GM21381 (cell line): ENCODE results near the gene AARSD1.
"Not testable (repeated sequence)": the region's sequence is repeated elsewhere in the genome, so short reads cannot be mapped to it uniquely, and the experiment has no call there.

Experiments
- ATAC-seq: cut with Tn5 transposase; IDR thresholded peaks from one replicate; pipeline ENCODE4 v1.9.1; 2021; ENCODE audit warnings: mild to moderate bottlenecking, moderate library complexity; ENCODE audit not compliant: unreplicated experiment

Gene AARSD1

DNA sequence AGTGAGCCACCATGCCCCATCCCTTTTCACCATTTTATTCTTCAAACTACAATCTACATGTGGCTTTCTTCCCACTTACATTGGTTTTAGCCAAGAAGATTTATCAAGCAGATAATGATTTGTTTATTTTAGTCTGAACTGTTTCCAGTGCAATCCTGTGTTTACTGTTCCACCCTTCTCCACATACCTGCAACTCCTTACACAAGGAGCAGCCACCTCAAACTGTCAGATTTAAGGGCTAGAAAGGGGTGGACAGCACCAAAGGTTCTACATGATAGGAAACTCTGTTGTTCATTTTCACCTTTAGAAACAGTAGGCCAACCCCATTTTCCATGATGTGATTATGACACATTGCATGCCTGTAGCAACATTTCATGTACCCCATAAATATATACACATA is 18.0 kb upstream of the AARSD1 start:
- no peak for ATAC-seq

DNA sequence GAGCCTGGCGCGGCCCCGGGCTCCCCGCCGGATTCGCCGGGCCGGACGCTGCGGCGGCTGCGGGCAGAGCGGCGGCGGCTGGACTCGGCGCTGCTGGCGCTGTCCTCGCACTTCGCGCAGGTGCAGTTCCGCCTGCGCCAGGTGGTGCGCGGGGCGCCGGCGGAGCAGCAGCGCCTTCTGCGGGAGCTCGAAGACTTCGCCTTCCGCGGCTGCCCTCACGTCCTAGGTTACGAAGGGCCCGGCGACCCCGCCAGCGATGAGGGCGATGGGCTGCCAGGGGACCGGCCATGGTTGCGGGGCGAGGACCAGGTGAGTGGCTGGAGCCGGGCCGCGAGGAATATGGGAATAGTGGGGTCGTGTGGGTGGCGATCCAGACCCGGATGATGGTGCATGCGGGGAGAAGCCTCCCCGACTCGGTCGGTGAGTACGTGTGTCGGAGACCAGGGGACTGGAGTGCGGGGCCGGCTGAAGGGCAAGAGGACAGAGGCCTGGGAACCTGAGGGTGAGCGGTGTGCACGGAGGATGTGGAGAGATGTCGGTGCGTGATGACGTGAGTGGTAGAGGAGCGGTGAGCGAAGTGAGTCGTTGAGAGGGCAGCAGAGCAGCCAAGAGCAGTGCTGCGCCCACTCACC is 16.6 kb upstream of the AARSD1 start:
- peak; percentile 39 for ATAC-seq

DNA sequence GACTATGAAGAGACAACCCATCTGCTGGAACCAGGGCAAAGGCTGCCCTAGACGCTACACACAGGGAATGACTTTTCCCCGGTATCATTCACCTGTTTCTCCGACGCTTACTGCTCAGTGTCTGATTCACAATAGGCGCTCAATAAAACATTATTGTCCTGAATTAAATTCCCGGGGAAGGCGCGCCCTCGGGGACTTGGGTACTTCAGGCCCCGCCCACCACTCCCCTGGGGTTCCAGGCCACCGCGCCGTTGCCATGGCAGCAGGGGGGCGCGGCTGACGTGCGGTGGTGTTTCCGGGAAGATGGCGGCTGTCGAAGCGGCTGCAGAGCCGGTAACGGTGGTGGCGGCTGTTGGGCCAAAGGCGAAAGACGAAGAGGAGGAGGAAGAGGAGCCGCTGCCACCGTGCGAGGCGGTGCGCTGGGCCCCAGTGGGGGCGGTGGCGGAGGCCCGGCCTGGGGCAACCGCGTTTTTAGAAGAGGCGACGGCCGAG is 16.1 kb upstream of the AARSD1 start, which contains the start of gene RUNDC1:
Gene RUNDC1 (plus strand): TSS at position 292 of the 492 bp plus-strand sequence. CDS start 12 bp downstream, at position 304.
- peak; percentile 72 for ATAC-seq

DNA sequence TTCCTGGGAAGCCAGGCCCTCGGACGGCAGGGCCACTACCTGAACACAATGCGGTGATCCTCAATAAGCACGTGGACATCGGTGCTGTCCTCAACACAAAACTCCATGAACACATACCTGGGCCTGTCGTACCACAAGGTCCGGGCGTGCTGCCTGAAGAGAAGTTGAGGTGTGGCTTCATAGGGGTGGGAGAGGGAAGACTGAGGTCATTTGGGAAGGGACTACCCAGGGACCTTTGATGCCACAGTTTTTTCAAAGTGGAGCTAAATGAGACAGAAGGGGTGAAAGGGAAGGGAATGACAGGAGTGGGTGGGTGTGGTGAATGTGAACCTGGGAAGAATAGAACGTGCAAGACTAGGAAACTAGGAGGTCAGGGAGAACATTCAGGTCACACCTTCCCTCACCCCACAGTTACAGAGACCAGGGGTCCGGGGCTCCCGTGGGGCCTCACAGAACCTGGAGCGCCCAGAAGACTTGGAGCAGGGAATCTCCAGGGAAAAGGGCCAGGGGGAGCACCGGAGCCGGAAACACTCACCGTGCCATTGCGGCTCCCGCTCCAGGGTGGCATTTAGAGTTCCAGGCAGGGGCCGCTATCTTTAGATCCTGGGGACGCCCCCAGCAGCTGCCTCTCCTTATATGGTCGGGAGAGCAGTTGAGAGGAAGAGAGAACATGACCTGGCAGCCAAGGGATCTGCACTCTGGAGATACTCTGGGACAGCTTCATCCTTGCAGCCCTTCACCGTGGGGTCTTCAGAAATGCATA is 15.4 kb upstream of the AARSD1 start, which contains the start of gene PTGES3L:
Gene PTGES3L (minus strand): TSS at position 570 of the 763 bp plus-strand sequence. CDS start 27 bp downstream, at position 543.
- peak; percentile 26 for ATAC-seq

DNA sequence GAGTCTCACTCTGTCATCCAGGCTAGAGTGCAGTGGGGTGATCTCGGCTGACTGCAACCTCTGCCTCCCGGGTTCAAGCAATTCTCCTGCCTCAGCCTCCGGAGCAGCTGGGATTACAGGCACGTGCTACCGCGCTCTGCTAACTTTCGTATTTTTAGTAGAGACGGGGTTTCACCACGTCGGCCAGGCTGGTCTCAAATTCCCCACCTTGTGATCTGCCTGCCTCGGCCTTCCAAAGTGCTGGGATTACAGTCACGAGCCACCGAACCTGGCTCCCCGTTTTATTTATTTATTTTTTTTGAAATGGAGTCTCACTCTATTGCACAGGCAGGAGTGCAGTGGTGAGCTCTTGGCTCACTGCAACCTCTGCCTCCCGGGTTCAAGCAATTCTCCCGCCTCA is 11.4 kb upstream of the AARSD1 start:
- not testable (repeated sequence) for ATAC-seq

DNA sequence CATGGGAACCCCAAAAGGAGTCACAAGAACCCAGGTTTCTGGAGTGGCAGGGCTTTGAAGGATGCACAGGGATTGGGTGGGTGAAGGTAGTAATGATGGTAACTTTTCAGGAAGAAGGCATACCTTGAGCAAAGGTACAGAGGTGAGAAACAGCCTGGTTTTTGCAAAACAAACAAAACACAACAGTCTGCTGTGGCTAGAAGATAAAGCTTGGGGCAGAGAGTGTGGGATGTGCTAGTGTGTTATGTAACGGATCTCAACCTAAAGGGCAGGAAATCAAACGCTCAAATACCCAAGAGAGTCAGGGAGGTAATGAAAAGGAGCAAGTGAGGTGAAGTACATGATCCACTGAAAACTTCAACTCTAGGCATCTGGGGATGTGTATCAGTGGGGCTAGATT is 11.0 kb upstream of the AARSD1 start:
- no peak for ATAC-seq

DNA sequence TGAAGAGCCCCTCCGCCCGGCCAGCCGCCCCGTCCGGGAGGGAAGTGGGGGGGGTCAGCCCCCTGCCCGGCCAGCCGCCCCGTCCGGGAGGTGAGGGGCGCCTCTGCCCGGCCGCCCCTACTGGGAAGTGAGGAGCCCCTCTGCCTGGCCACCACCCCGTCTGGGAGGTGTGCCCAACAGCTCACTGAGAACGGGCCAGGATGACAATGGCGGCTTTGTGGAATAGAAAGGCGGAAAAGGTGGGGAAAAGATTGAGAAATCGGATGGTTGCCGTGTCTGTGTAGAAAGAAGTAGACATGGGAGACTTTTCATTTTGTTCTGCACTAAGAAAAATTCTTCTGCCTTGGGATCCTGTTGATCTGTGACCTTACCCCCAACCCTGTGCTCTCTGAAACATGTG is 9.1 kb upstream of the AARSD1 start:
- not testable (repeated sequence) for ATAC-seq

DNA sequence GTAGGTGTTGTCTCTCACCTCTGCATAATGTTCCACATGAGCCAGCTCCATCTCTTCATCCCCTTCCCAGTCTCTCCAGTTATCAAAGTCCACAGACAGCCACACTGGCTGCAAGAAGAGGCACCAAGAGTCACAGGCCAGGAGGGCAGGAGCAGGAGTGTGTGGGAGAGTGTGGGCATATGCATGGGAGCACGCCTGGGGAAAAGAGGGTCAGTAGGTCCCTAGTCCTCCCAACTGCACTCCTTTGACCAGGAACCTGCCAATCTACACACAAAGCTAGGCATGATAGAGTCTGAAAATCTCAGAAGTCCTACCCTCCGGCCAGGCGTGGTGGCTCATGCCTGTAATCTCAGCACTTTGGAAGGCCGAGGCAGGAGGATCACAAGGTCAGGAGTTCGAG is 7.3 kb upstream of the AARSD1 start:
- no peak for ATAC-seq

DNA sequence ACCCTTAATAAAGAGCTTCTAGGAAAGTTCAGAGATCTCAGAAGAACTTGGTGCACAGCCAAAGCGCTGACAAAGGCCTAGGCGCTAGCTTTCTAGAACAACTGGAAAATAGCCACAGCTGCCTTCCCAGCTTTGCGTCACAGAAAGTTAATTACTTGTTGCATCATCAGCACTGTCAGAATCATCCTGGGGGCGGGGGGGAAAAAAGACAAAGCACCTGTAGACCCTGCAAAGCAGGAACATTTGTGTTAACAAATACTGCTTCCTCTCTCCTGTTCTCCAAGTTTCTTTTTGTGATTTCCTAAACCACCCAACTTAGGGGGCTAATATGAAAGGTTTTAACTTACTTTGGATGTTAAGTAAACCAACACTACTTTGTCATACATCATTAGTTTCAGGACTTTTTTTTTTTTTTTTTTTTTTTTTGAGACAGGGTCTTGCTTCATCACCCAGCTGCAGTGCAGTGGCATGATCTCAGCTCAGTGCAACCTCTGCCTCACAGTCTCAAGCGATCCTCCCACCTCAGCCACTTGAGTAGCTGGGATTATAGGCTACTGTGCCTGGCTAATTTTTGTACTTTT is 4.8 kb upstream of the AARSD1 start:
- ATAC-seq, result no peak

DNA sequence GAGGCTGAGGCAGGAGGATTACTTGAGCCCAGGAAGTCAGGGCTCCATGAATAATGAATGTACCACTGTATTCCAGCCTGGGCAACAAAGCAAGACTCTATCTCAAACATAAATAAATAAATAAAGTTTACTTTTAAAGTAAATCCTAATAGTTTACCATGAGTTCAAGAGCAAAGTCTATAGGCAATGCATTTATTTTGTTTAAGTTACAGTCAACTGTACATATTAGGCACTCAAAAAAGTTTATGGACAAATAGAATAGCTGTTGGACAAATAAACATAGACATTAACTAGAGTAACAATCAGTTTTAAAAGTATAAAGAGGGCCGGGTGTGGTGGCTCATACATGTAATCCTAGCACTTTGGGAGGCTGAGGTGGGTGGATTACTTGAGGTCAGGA is 3.7 kb upstream of the AARSD1 start:
- no peak for ATAC-seq

DNA sequence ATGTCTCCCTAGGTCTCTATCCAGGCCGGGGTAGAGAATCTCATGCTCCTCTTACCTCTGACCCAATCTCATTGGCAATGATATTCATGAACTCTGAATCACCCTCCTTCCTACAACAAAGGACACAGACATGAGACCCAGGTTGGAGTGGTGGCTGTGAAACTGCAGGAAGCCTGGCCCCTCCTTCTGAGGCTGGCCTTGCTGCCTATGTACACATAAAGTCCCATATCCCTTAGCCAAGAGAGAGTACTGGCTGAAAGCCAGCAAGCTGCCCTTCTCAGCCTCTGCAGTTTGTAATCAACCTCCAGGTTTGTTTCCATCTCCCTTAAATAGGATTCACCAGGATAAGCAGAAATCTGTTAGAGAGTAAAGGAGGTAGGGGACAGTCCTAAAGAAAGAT is 10.6 kb downstream of the AARSD1 start:
- no peak for ATAC-seq

DNA sequence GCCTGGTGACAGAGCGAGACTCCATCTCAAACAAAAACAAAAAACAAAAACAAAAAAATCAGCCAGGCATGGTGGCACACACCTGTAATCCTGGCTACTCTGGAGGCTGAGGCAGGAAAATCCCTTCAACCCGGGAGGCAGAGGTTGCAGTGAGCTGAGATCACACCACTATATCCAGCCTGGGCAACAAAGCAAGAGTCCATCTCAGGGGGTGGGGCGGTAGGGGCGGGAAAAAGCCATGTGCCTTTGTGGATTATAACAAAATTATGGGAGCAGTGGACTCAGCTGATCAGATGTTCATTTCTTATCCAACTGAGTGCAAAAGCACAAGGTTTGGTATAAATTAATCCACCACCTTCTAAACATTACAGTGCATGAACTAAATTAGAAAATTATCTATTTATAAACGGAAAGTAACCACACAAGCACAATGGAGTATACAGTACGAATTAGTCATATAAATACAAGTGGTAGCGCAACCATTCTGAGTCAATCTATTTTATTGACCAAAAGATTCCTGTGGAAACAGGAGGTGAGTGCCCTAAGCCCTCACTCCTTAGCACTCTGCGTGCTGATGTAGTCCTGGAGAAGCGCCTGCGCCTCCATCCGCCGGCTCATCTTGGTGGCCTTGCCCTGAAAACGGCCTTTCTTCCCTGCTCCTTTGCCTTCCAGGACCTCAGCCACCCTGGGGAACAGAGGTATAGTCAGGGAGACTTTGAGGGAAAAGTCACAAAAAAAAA is 14.0 kb downstream of the AARSD1 start:
- no peak for ATAC-seq

DNA sequence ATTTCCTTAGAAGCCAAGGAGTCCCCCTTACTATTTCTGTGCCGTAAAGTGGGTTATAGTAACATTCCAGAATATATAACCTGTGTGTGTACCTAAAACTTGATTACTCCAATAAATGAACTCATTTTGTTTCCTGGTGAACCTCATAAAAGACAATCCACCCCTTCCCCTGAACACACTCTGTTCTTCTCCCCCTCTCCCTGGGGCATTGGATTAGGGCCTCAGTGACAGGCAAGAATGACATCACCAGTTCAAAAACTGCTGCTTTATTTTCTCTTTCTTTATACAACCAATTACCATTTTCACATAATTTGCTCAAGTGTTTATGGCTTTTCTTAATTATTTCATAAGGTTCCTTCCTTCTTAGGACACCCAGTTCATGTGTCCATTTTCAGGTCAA is 17.4 kb downstream of the AARSD1 start:
- no peak for ATAC-seq

DNA sequence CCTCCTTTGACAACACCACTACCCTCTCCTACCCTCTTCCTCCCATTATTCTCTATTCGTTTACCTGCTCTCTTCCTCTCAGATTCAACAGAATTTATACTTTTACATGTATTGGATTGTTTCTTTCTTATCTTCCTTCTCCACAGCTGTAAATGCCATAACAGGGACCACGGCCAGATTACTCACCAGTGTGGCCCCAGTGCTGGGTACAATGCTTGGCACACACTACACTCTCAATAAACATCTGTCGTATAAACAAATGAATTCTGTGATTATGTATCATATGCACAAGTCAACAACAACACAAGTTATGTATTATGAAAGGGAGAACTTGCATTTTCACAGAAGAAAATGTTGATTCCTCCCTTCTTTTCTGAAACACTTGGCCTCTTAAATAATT is 20.0 kb downstream of the AARSD1 start:
- ATAC-seq, result no peak

DNA sequence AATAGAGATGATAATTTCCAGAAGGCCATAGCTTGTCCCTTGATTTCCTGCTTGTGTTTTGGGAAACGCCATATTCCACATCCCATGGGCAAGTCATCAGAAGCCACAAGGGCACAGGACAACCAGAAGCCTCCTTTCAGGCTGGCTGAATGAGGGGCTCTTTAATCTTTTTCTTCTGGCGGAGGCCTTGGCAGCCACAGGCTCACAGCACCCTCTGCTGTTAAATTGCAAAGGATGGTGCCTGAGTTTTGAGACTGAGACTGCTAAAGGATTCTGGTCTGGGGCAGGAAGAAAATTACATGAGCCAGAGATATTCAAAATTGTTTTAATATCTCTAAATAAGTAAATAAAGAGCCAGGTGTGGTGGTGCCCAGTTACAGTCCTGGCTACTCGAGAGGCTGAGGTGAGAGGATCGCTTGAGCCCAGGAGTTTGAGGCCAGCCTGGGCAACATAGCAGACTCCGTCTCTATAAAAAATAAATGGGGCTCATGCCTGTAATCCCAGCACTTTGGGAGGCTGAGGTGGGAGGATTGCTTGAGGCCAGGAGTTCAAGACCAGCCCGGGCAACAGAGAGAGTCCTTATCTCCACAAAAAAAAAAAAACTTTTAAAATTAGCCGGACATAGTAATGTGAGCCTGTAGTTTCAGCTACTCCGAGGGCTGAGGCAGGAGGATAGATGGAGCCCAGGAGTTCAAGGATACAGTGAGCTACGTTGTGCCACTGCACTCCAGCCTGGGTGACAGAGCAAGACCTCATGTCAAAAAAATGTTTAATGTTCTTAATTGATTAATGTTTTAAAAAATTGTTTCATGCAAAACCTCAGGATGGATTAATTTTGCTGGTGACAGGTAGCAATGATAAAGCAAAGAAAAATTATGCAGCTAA is 26.3 kb downstream of the AARSD1 start:
- ATAC-seq, result no peak

DNA sequence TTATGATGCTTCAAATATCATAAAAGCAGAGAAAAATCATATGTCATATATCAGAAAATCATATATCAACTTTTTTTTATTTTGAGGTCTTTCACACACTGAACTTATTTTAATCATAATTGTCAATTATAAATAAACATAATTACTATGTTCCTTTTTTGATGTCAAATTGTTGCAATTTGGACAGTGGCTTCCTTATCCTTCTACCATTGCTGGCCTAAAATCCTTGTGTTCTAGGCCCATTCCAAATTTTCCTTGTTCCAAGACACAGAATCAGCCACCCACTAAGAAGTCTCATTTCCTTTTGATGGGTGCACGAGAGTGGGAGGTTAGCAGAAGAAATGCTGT is 34.8 kb downstream of the AARSD1 start:
- no peak for ATAC-seq

DNA sequence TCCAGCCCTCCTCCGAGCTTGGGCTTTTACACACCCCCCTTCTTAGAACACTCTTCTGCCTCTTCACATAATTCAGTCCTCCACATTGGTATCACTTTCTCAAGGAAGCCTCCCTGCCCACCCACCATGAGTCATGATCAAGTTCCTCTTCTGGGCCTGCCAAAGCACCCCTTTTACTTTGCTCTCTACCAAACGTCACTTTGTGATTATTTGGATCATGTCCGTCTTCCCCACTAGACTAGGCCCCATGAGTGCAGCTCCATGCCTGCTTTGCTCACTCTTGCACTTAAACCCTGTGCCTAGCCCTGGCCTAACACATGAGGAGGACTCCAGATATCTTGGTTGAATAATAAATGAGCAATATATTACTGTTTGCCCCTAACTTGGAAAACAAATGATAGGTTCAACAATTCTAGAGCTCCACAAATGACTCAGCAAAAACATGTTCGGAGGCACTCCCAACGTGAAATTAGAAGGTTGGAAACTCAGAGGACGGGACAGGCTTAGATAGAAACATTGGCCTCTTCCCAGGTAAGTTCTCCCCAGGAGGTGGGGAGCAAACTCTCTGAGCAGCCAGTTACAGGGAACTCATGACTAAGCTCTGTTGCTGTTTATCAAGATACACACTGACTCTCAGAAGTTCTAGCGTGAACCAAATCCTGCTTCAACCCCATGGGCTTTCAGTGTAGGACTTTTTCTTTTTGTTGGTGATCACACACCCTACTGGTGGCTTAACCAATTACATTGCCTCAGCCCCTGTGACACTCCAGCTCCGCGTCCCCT is 35.3 kb downstream of the AARSD1 start:
- no peak for ATAC-seq

DNA sequence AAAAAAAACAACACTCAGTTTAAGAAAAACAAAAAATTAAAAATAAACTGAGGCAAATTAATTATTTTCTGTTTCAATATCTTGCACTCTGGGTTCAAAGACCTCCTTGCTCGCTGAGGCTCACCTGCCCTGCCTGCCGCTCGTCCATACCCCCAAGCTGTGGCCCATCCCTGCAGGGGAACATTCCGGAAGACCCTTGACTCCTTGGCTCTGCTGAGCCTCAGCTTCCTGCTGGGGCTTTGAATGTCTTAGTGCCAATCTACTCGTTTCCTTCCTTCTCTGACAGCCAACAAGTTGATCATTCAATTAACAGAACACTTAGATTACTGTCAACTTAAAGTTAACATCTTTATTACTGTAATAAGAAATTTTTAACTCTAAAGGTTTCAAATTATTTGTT is 39.4 kb downstream of the AARSD1 start:
- no peak for ATAC-seq

DNA sequence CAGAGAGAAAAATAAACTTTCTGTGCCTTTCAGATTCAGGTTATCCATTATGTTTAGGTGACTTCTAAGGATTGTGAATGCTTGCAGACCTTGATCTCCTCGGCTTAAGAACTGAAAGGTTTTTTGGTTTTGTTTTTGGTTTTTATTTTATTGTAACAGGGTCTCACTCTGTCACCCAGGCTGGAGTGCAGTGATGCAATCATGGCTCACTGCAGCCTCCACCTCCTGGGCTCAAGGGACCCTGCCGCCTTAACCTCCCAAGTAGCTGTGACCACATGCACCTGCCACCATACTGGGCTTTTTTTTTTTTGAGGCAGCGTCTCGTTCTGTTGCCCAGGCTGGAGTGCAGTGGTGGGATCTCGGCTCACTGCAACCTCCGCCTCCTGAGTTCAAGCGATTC is 40.8 kb downstream of the AARSD1 start:
- not testable (repeated sequence) for ATAC-seq

DNA sequence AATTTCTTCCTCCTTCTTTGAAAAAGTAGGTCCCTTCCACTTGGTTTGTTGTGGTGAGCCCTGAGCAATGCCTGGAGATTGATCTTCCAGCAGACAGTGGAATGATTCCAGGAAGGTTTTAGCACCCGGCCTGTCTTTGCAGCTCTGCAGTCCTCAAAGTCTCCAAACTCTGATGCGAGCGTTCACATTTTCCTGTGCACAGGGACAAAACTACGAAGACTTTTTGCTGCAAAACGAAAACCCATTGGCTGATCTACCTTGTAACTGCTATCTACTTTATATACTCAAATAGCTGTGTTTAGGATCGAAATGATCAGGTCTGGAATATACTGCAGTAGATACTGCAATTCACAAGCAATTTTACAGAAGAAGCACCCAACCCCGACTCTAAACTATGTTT is 42.0 kb downstream of the AARSD1 start:
- ATAC-seq, result no peak
